Breast epithelium (tissue), 3 donors: ENCODE results near the gene SERPINB13.

Experiments
- POLR2AphosphoS5 ChIP-seq, 3 donors: sonication (generic); formaldehyde crosslinking; IDR thresholded peaks; one replicate each; pipeline ENCODE4 v1.6.1; 2017; ENCODE audit warnings: antibody characterized with exemption in 3 of 3
- TF ChIP-seq, protein P1 (sequence below), 3 donors: fragments of 450-650 bp; IDR thresholded peaks; one replicate each; pipeline ENCODE4 v1.5.1; 2016 to 2017; ENCODE audit warnings: antibody characterized with exemption in 3 of 3, mild to moderate bottlenecking in 3 of 3, moderate library complexity in 3 of 3

DNA sequence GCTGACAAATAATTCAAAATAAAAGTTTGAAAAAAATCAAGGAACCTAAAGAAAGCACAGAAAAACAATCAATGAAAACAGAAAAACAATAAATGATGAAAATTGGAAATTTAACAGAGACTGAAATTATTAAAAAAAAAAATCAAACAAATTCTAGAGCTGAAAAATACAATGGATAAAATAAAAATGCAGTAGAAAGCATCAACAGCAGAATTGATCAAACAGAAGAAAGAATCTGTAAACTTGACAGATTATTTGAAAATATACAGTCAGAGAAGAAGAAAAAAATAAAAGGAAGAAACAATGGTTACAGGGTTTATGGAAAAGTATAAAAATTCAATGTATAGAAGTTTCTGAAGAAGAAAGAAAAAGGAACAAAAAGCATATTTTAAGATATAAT, 40.7 kb downstream of the SERPINB13 start:
- TF ChIP-seq, protein P1, sequence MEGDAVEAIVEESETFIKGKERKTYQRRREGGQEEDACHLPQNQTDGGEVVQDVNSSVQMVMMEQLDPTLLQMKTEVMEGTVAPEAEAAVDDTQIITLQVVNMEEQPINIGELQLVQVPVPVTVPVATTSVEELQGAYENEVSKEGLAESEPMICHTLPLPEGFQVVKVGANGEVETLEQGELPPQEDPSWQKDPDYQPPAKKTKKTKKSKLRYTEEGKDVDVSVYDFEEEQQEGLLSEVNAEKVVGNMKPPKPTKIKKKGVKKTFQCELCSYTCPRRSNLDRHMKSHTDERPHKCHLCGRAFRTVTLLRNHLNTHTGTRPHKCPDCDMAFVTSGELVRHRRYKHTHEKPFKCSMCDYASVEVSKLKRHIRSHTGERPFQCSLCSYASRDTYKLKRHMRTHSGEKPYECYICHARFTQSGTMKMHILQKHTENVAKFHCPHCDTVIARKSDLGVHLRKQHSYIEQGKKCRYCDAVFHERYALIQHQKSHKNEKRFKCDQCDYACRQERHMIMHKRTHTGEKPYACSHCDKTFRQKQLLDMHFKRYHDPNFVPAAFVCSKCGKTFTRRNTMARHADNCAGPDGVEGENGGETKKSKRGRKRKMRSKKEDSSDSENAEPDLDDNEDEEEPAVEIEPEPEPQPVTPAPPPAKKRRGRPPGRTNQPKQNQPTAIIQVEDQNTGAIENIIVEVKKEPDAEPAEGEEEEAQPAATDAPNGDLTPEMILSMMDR (IDR thresholded peaks at IDR 0.05): no peak
- no peak for TF ChIP-seq POLR2AphosphoS5 (IDR thresholded peaks at IDR 0.05)
